Measurements from ENCODE around the gene ZNF835. TPM values are rescaled to one million over a fixed set of nuclear protein-coding genes. Genes with fewer than 3 reads are reported as not detected.

Gene ZNF835
- total RNA-seq, 1 experiment from 2014 or later = 0.07 TPM

- Histone ChIP-seq H2BK12ac (ENCODE audit: insufficient read length, low read depth, low read length) (no peak overlapping the region), H2AK5ac (ENCODE audit: insufficient read length, low read length) (no peak overlapping the region), H4K20me1 (ENCODE audit: control insufficient read depth, insufficient read depth, insufficient read length) (no peaks in the 10 kb centered on the region), H4K8ac (replicated peaks; ENCODE audit: insufficient read length, low read depth, low read length) (no peak overlapping the region), H2AFZ (ENCODE audit: low read length) (no peak overlapping the region), H3K4me1 (ENCODE audit: insufficient read depth, low read length) (no peaks in the 10 kb centered on the region), H3K18ac (ENCODE audit: insufficient read length, low read depth, low read length) (no peak overlapping the region), H3K79me1 (ENCODE audit: insufficient read depth, low read depth, low read length, poor library complexity, severe bottlenecking) (no peaks in the 10 kb centered on the region), H2BK15ac (ENCODE audit: low read depth, low read length) (no peak overlapping the region), H4K5ac (ENCODE audit: insufficient read length, low read depth, low read length) (no peak overlapping the region), H3K14ac (ENCODE audit: insufficient read depth, low read length) (no peak overlapping the region), H2BK5ac (ENCODE audit: insufficient read length, low read length) (no peak overlapping the region), H2BK120ac (ENCODE audit: low read depth, low read length, poor library complexity, severe bottlenecking) (no peak overlapping the region), H3K9me3 (ENCODE audit: control insufficient read depth, low read depth, low read length) (peaks cover 52% of the 10 kb centered on the region), H3K9ac (ENCODE audit: extremely low read depth, insufficient read length, low read length) (no peak overlapping the region), H3K23me2 (ENCODE audit: insufficient read length, low read depth, low read length, poor library complexity, severe bottlenecking) (no peaks in the 10 kb centered on the region), H3K79me2 (ENCODE audit: insufficient read depth, low read length) (no peaks in the 10 kb centered on the region), H3K4me2 (ENCODE audit: insufficient read depth, insufficient read length, low read length) (no peak overlapping the region), H4K91ac (ENCODE audit: insufficient read length, low read depth, low read length) (no peak overlapping the region), H3K27ac (ENCODE audit: insufficient read length, low read depth, low read length) (no peak overlapping the region), H3K23ac (ENCODE audit: insufficient read length, low read depth, low read length) (no peak overlapping the region), H3T11ph (ENCODE audit: low read length) (no peak overlapping the region), H2BK20ac (ENCODE audit: low read depth, low read length, poor library complexity, severe bottlenecking) (no peak overlapping the region), H3K56ac (ENCODE audit: insufficient read length, low read depth, low read length) (no peak overlapping the region), H3K4ac (ENCODE audit: low read depth, low read length) (no peak overlapping the region), H3K27me3 (ENCODE audit: insufficient read depth, low read length) (no peaks in the 10 kb centered on the region)
- Mint-ChIP-seq H3K9me3 (peaks cover 86 to 96% of the 10 kb centered on the region in 2 experiments), H3K36me3 (ENCODE audit: insufficient read depth in 1 of 3, low read depth in 3 of 3) (peaks cover 12 to 28% (median 20%) of the 10 kb centered on the region in 3 experiments; a peak in 6 of 7 replicates), H3K27ac (no peak overlapping the region), H3K27me3 (ENCODE audit: low read depth) (peaks cover 2% of the 10 kb centered on the region), H3K4me1 (no peaks in the 10 kb centered on the region), H3K4me3 (no peak overlapping the region)
- WGBS (ENCODE audit: extremely low coverage, insufficient read length, low lambda C conversion rate) = no CpG with 5 or more reads among the region's 43 CpGs
- no peak for TF ChIP-seq CTCF (conservative IDR thresholded peaks at IDR 0.05)
- DNase-seq = no peak
Observed at GRCh38 chr19:56664511-56664910, 7.0 kb downstream of the ZNF835 start.
